SK-N-MC (cell line): Measurements from ENCODE around the gene ATP13A2.
A peak's percentile ranks its signal among the peaks of the same experiment; 100 is the strongest.

Experiments used
- DNase-seq: peaks from one replicate; pipeline ENCODE4 v3.0.0-alpha.2; 2011; ENCODE audit warnings: low read depth, low spot score
- H3K27ac ChIP-seq: fragments of 200-600 bp; sonication (generic); 2 replicates; pipeline ENCODE4 v1.5.1; 2016; ENCODE audit warnings: mixed run types
- H3K36me3 ChIP-seq: fragments of 200-600 bp; sonication (generic); 2 replicates; pipeline ENCODE4 v1.6.1; 2017; ENCODE audit warnings: antibody characterized with exemption, low read length, mixed read lengths; ENCODE audit not compliant: insufficient read depth
- H3K4me3 ChIP-seq: fragments of 200-600 bp; sonication (generic); 2 replicates; pipeline ENCODE4 v1.5.1; 2016
- H3K9ac ChIP-seq: fragments of 200-600 bp; sonication (generic); 2 replicates; pipeline ENCODE4 v1.8.0; 2017; ENCODE audit warnings: mixed run types, mixed read lengths; ENCODE audit not compliant: insufficient read length
- H3K9me3 ChIP-seq: fragments of 200-600 bp; sonication (generic); 2 replicates; pipeline ENCODE4 v1.6.1; 2017; ENCODE audit warnings: low read depth, mild to moderate bottlenecking, antibody characterized with exemption, low read length, moderate library complexity, mixed read lengths
- EZH2 ChIP-seq: fragments of 200-600 bp; sonication (generic); IDR thresholded peaks from one replicate; pipeline ENCODE4 v1.6.1; 2017; ENCODE audit warnings: antibody characterized with exemption
- FOXP2 ChIP-seq: optimal IDR thresholded peaks from 2 replicates; pipeline ENCODE3; 2011; ENCODE audit warnings: mild to moderate bottlenecking, moderate library complexity; ENCODE audit not compliant: insufficient read depth; ENCODE audit errors: extremely low read length, control extremely low read depth
- POLR2AphosphoS5 ChIP-seq: IDR thresholded peaks from 2 replicates; pipeline ENCODE4 v1.6.1; 2012; ENCODE audit warnings: mild to moderate bottlenecking, low read depth, low read length, borderline replicate concordance

ATP13A2 gene

GRCh38 chr1:17053685-17054410, 42.1 kb upstream of the ATP13A2 start, which contains the start of gene SDHB:
Gene SDHB, minus strand, starts transcription at chr1:17054032. Its CDS starts 13 bp downstream, at chr1:17054019.
- peak within 1 kb of the TSS; percentile 82 for H3K9ac ChIP-seq
- peak; percentile 88 for DNase-seq
- no peaks in the 10 kb centered on the region for H3K9me3 ChIP-seq
- TF ChIP-seq EZH2: no peak
- TF ChIP-seq FOXP2: peak; percentile 79
- peak; percentile 85 for TF ChIP-seq POLR2AphosphoS5
- peaks cover 23% of the 10 kb centered on the region for H3K36me3 ChIP-seq
- H3K27ac ChIP-seq: 0 out of 2 replicates have a peak within 1 kb of the TSS, but pooled peaks have one; percentile 16
- H3K4me3 ChIP-seq: peak within 1 kb of the TSS; percentile 97

- Histone ChIP-seq H3K4me3 (peak overlapping the region; percentile 97), H3K27ac (0 out of 2 replicates have a peak overlapping the region, but pooled peaks have one; percentile 16), H3K9ac (peak overlapping the region; percentile 82), H3K36me3 (peaks cover 23% of the 10 kb centered on the region), H3K9me3 (no peaks in the 10 kb centered on the region)
- no peak for TF ChIP-seq POLR2AphosphoS5
- no peak for TF ChIP-seq EZH2
- no peak for TF ChIP-seq FOXP2
- DNase-seq: no peak
Measured at GRCh38 chr1:17053086-17053684, 41.5 kb upstream of the ATP13A2 start.

GRCh38 chr1:17052641-17053040, 40.9 kb upstream of the ATP13A2 start:
- Histone ChIP-seq H3K27ac (no peak overlapping the region), H3K36me3 (peaks cover 23% of the 10 kb centered on the region), H3K9me3 (no peaks in the 10 kb centered on the region), H3K9ac (peak overlapping the region; percentile 82), H3K4me3 (peak overlapping the region; percentile 97)
- TF ChIP-seq EZH2 (no peak), POLR2AphosphoS5 (no peak), FOXP2 (no peak)
- no peak for DNase-seq

- no peak for DNase-seq
- TF ChIP-seq FOXP2 (no peak), POLR2AphosphoS5 (no peak), EZH2 (no peak)
- Histone ChIP-seq H3K9ac (peak overlapping the region; percentile 35), H3K9me3 (no peaks in the 10 kb centered on the region), H3K27ac (no peak overlapping the region), H3K4me3 (no peak overlapping the region), H3K36me3 (peaks cover 23% of the 10 kb centered on the region)
Measured at GRCh38 chr1:17052038-17052437, 40.3 kb upstream of the ATP13A2 start.

GRCh38 chr1:17047924-17048323, 36.2 kb upstream of the ATP13A2 start:
- Histone ChIP-seq H3K9ac (no peak overlapping the region), H3K36me3 (peaks cover 45% of the 10 kb centered on the region), H3K27ac (no peak overlapping the region), H3K9me3 (no peaks in the 10 kb centered on the region), H3K4me3 (no peak overlapping the region)
- TF ChIP-seq EZH2 (no peak), FOXP2 (no peak), POLR2AphosphoS5 (no peak)
- no peak for DNase-seq

- no peaks in the 10 kb centered on the region for H3K9me3 ChIP-seq
- no peak overlapping the region for H3K4me3 ChIP-seq
- H3K27ac ChIP-seq: peak overlapping the region; percentile 68; the same call in 1 of the 2 replicates
- peaks cover 52% of the 10 kb centered on the region for H3K36me3 ChIP-seq
- DNase-seq: no peak
- H3K9ac ChIP-seq: no peak overlapping the region
- TF ChIP-seq FOXP2 (no peak), POLR2AphosphoS5 (no peak), EZH2 (no peak)
Measured at GRCh38 chr1:17046334-17046657, 34.6 kb upstream of the ATP13A2 start.

- Histone ChIP-seq H3K9me3 (no peaks in the 10 kb centered on the region), H3K36me3 (peaks cover 51% of the 10 kb centered on the region), H3K4me3 (peak overlapping the region; percentile 62), H3K9ac (no peak overlapping the region), H3K27ac (no peak overlapping the region)
- DNase-seq: no peak
- TF ChIP-seq EZH2 (no peak), POLR2AphosphoS5 (no peak), FOXP2 (no peak)
Measured at GRCh38 chr1:17045634-17046333, 34.1 kb upstream of the ATP13A2 start.

GRCh38 chr1:17045150-17045549, 33.4 kb upstream of the ATP13A2 start:
- Histone ChIP-seq H3K36me3 (peaks cover 51% of the 10 kb centered on the region), H3K27ac (no peak overlapping the region), H3K4me3 (no peak overlapping the region), H3K9me3 (no peaks in the 10 kb centered on the region), H3K9ac (no peak overlapping the region)
- no peak for DNase-seq
- TF ChIP-seq FOXP2: no peak
- no peak for TF ChIP-seq EZH2
- TF ChIP-seq POLR2AphosphoS5: no peak
